ENCODE measurements around the gene MTAP.

DNA sequence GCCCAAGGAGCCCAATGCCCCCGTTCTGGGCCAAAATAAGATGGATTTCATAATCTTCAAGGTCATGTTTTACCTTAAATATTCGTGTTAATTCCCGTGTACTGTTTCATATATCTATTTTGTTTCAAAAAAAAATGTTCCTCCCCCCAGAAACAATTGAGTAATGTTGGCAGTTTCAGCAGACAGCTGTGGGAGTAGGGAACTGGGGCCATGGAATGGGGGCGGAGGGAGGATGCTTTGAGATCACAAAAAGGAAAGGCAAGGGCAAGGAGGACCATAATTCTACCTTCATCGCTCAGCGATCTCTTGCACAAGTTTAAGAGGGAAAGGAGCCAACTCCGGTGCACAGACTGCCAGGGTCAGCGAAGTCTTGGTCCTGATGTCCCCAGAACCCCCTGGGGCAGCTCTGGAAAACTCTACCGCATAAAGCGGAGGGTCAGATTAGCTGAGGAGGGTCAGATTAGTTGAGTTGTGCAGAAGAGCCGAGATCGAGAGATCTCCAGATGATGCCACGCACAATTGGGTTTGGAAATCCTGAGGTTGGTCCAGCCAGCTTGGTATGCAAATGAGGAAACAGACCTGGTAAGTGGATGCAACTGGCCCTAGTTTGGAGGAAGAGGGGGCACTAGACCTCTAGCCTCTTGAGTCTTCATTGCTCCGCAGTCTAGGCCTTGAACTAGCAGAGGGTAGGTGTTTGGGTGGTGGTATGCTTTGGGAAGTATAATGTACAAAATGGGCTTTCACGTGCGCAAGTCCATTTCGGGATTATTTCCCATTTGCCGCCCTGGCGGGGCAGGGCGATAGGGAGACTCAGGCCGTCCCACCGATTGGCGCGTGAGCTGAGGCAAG is 167.7 kb downstream of the MTAP start:
- TF ChIP-seq EP300 (conservative IDR thresholded peaks at IDR 0.05; ENCODE audit: poor library complexity, severe bottlenecking), result no peak
- TF ChIP-seq SMC3 (conservative IDR thresholded peaks at IDR 0.05; ENCODE audit: poor library complexity), result no peak

Measured in neural cell (in vitro differentiated cells).